H9 (cell line): ENCODE data around the gene CFL1. TPM values are rescaled to one million over a fixed set of nuclear protein-coding genes. Genes with fewer than 3 reads are reported as not detected.

Experiments
- DNase-seq: peaks from one replicate; pipeline ENCODE4 v3.0.0-alpha.2; 2017
- H2AFZ ChIP-seq: one replicate; pipeline ENCODE4 v1.6.1; 2013; ENCODE audit warnings: mild to moderate bottlenecking, low read length, control low read depth, moderate library complexity
- H2AK5ac ChIP-seq: 2 replicates; pipeline ENCODE4 v1.6.1; 2013; ENCODE audit warnings: low read length, control low read depth, mixed read lengths; ENCODE audit not compliant: insufficient read length
- H2BK120ac ChIP-seq: one replicate; pipeline ENCODE4 v1.6.1; 2013; ENCODE audit warnings: low read depth, mild to moderate bottlenecking, low read length, control low read depth, inconsistent platforms; ENCODE audit not compliant: poor library complexity, severe bottlenecking
- H2BK12ac ChIP-seq: 2 replicates; pipeline ENCODE4 v1.6.1; 2013; ENCODE audit warnings: low read length, control low read depth, mixed read lengths, low read depth; ENCODE audit not compliant: insufficient read length
- H2BK15ac ChIP-seq: 2 replicates; pipeline ENCODE4 v1.6.1; 2013; ENCODE audit warnings: low read depth, low read length, control low read depth
- H2BK20ac ChIP-seq: one replicate; pipeline ENCODE4 v1.6.1; 2013; ENCODE audit warnings: low read depth, mild to moderate bottlenecking, low read length, control low read depth, inconsistent platforms; ENCODE audit not compliant: poor library complexity, severe bottlenecking
- H2BK5ac ChIP-seq: 2 replicates; pipeline ENCODE4 v1.6.1; 2013; ENCODE audit warnings: low read length, control low read depth, mixed read lengths; ENCODE audit not compliant: insufficient read length
- H3K14ac ChIP-seq: 2 replicates; pipeline ENCODE4 v1.6.1; 2013; ENCODE audit warnings: low read length, control low read depth; ENCODE audit not compliant: insufficient read depth
- H3K18ac ChIP-seq: 2 replicates; pipeline ENCODE4 v1.6.1; 2013; ENCODE audit warnings: low read depth, mild to moderate bottlenecking, mixed read lengths, low read length, control low read depth; ENCODE audit not compliant: insufficient read length
- H3K23ac ChIP-seq: 2 replicates; pipeline ENCODE4 v1.6.1; 2013; ENCODE audit warnings: low read length, control low read depth, mixed read lengths, low read depth; ENCODE audit not compliant: insufficient read length
- H3K23me2 ChIP-seq: 2 replicates; pipeline ENCODE4 v1.6.1; 2013; ENCODE audit warnings: low read depth, mild to moderate bottlenecking, mixed read lengths, low read length, control low read depth; ENCODE audit not compliant: insufficient read length, poor library complexity, severe bottlenecking
- H3K27ac ChIP-seq: 2 replicates; pipeline ENCODE4 v1.5.1; 2013; ENCODE audit warnings: low read length, control low read depth, mixed read lengths, low read depth; ENCODE audit not compliant: insufficient read length
- H3K27me3 ChIP-seq: 2 replicates; pipeline ENCODE4 v1.6.1; 2013; ENCODE audit warnings: low read length, control low read depth, inconsistent platforms; ENCODE audit not compliant: insufficient read depth
- H3K4ac ChIP-seq: 2 replicates; pipeline ENCODE4 v1.6.1; 2013; ENCODE audit warnings: low read depth, mild to moderate bottlenecking, control low read depth, inconsistent platforms, low read length, moderate library complexity
- H3K4me1 ChIP-seq: 2 replicates; pipeline ENCODE4 v1.6.1; 2013; ENCODE audit warnings: low read length, control low read depth, inconsistent platforms; ENCODE audit not compliant: insufficient read depth
- H3K4me2 ChIP-seq: 2 replicates; pipeline ENCODE4 v1.6.1; 2013; ENCODE audit warnings: low read length, control low read depth, mixed read lengths; ENCODE audit not compliant: insufficient read length, insufficient read depth
- H3K56ac ChIP-seq: 2 replicates; pipeline ENCODE4 v1.6.1; 2013; ENCODE audit warnings: low read depth, mild to moderate bottlenecking, mixed read lengths, low read length, control low read depth; ENCODE audit not compliant: insufficient read length
- H3K79me1 ChIP-seq: 2 replicates; pipeline ENCODE4 v1.6.1; 2013; ENCODE audit warnings: low read depth, mild to moderate bottlenecking, moderate library complexity, low read length, control low read depth, inconsistent platforms; ENCODE audit not compliant: insufficient read depth, poor library complexity, severe bottlenecking
- H3K79me2 ChIP-seq: 2 replicates; pipeline ENCODE4 v1.6.1; 2013; ENCODE audit warnings: low read length, control low read depth, inconsistent platforms; ENCODE audit not compliant: insufficient read depth
- H3K9ac ChIP-seq: 2 replicates; pipeline ENCODE4 v1.6.1; 2013; ENCODE audit warnings: low read length, control low read depth, mixed read lengths; ENCODE audit not compliant: insufficient read length; ENCODE audit errors: extremely low read depth
- H3K9me3 ChIP-seq: one replicate; pipeline ENCODE4 v1.6.1; 2013; ENCODE audit warnings: low read depth, low read length, inconsistent platforms; ENCODE audit not compliant: control insufficient read depth
- H3T11ph ChIP-seq: one replicate; pipeline ENCODE4 v1.6.1; 2013; ENCODE audit warnings: mild to moderate bottlenecking, low read length, control low read depth, inconsistent platforms
- H4K20me1 ChIP-seq: one replicate; pipeline ENCODE4 v1.6.1; 2013; ENCODE audit not compliant: control insufficient read depth, insufficient read length, insufficient read depth
- H4K5ac ChIP-seq: 2 replicates; pipeline ENCODE4 v1.6.1; 2013; ENCODE audit warnings: low read depth, mild to moderate bottlenecking, mixed read lengths, low read length, control low read depth; ENCODE audit not compliant: insufficient read length
- H4K8ac ChIP-seq: replicated peaks from 2 replicates; pipeline ENCODE4 v1.6.1; 2013; ENCODE audit warnings: low read length, control low read depth, mixed read lengths, low read depth; ENCODE audit not compliant: insufficient read length
- H4K91ac ChIP-seq: 2 replicates; pipeline ENCODE4 v1.6.1; 2013; ENCODE audit warnings: low read depth, mild to moderate bottlenecking, moderate library complexity, mixed read lengths, low read length, control low read depth; ENCODE audit not compliant: insufficient read length
- H3K27ac Mint-ChIP-seq, 3 experiments: 2 replicates in 2 of 3; 3 replicates in 1 of 3; pipeline ENCODE4 v1.8.0; 2020 to 2021; ENCODE audit warnings: mixed read lengths in 3 of 3, mild to moderate bottlenecking in 1 of 3, moderate library complexity in 1 of 3
- H3K27me3 Mint-ChIP-seq: 2 replicates; pipeline ENCODE4 v1.8.0; 2021; ENCODE audit warnings: low read depth, mild to moderate bottlenecking, moderate library complexity, mixed read lengths
- H3K36me3 Mint-ChIP-seq, 3 experiments: 2 replicates in 2 of 3; 3 replicates in 1 of 3; pipeline ENCODE4 v1.8.0; 2020 to 2021; ENCODE audit warnings: low read depth in 3 of 3, mixed read lengths in 3 of 3; ENCODE audit not compliant: insufficient read depth in 1 of 3
- H3K4me1 Mint-ChIP-seq, 2 experiments: 2 replicates each; pipeline ENCODE4 v1.8.0; 2020; ENCODE audit warnings: mixed read lengths in 2 of 2
- H3K4me3 Mint-ChIP-seq, 2 experiments: 2 replicates in 1 of 2; 3 replicates in 1 of 2; pipeline ENCODE4 v1.8.0; 2020 to 2021; ENCODE audit warnings: mild to moderate bottlenecking in 2 of 2, mixed read lengths in 2 of 2, moderate library complexity in 1 of 2
- H3K9me3 Mint-ChIP-seq, 2 experiments: 2 replicates in 1 of 2; 3 replicates in 1 of 2; pipeline ENCODE4 v1.8.0; 2020; ENCODE audit warnings: mild to moderate bottlenecking in 2 of 2, mixed read lengths in 2 of 2, moderate library complexity in 1 of 2
- WGBS: extraction: QIAGEN DNeasy Blood & Tissue Kit; methylation state at CpG from one replicate; pipeline ENCODE4 v1.1.7; 2013; ENCODE audit warnings: missing lambda C conversion rate, low lambda C conversion rate, mixed read lengths; ENCODE audit not compliant: insufficient read length; ENCODE audit errors: extremely low coverage; 5-methylcytosine and 5-hydroxymethylcytosine counted together
- total RNA-seq: library from RNA; stranded (reverse); gene quantifications from 2 replicates; pipeline ENCODE4 v1.2.1, GENCODE V29; 2021
- TF ChIP-seq, protein P1 (sequence below): fragments of 200-600 bp; sonication (generic); conservative IDR thresholded peaks from 3 replicates; pipeline ENCODE4 v1.8.0; 2021; ENCODE audit warnings: antibody characterized with exemption, mild to moderate bottlenecking

The CFL1 gene
- total RNA-seq, 1 experiment from 2014 or later, result 1,107 TPM

DNA sequence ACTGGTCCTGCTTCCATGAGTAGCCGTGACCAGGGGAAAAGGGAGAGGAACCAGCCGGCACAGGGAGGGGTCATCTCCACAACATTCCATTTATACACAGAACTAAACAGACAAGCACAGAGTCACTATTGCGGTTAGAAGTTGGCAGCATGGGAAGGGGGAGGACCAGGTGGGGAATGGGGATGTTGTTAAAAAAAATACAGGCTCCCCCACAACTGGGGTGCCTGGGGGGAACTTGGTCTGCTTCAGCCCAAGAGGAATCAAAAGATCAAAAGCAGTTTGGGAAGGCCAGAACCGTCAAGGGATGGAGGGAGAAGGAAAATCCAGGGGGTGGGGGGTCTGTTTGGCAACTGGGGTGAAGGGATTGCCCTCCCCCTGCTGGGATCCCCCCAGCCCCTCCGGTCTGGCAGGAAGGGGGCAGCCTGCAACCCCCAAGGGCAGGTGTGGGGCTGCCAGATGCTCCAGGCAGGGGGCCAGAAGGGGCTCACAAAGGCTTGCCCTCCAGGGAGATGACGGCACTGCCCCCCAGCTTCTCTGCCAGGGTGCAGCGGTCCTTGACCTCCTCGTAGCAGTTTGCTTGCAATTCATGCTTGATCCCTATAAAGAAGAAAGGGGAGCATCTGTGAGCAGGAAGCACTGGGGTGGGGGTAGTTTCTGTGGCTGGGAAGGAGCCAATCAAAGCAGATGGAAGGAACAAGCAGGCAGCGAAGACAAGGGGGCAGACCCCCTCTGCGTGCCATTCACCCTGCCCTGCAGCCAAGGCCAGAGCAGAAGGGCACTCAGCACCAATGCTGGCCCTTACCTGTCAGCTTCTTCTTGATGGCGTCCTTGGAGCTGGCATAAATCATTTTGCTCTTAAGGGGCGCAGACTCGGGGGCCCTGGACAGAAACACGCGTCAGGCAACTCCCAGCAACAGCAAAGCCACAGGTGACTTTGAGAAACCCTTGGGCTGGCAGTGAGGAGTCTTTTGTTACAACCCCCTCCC lies 2.8 kb downstream of the CFL1 start:
- Histone ChIP-seq H3K23ac (no peak overlapping the region), H2BK20ac (no peak overlapping the region), H3K9me3 (no peaks in the 10 kb centered on the region), H3K4ac (no peak overlapping the region), H3K56ac (no peak overlapping the region), H3K4me1 (no peaks in the 10 kb centered on the region), H3T11ph (no peak overlapping the region), H3K79me2 (peaks cover 14% of the 10 kb centered on the region; the same call in 1 of the 2 replicates), H2BK15ac (no peak overlapping the region), H2BK5ac (no peak overlapping the region), H3K4me2 (no peak overlapping the region), H2BK12ac (no peak overlapping the region), H3K9ac (no peak overlapping the region), H2AK5ac (no peak overlapping the region), H3K79me1 (peaks cover 3% of the 10 kb centered on the region), H2AFZ (no peak overlapping the region), H4K20me1 (peaks cover 2% of the 10 kb centered on the region), H3K14ac (no peak overlapping the region), H4K5ac (no peak overlapping the region), H3K18ac (no peak overlapping the region), H3K27me3 (no peaks in the 10 kb centered on the region), H4K8ac (no peak overlapping the region), H3K27ac (no peak overlapping the region), H2BK120ac (no peak overlapping the region), H4K91ac (no peak overlapping the region), H3K23me2 (peaks cover 20% of the 10 kb centered on the region)
- Mint-ChIP-seq H3K9me3 (peaks cover 3 to 9% of the 10 kb centered on the region in 2 experiments; a peak in 2 of 5 replicates), H3K4me1 (peaks cover 25% of the 10 kb centered on the region in 2 experiments), H3K27ac (peak overlapping the region in 2 of 3 experiments; percentile 13 to 87; a peak in 3 of 7 replicates), H3K4me3 (peak overlapping the region; percentile 86 to 89), H3K27me3 (peaks cover 3% of the 10 kb centered on the region), H3K36me3 (peaks cover 47 to 58% (median 50%) of the 10 kb centered on the region in 3 experiments)
- peak; percentile 21 for DNase-seq
- TF ChIP-seq, protein P1, sequence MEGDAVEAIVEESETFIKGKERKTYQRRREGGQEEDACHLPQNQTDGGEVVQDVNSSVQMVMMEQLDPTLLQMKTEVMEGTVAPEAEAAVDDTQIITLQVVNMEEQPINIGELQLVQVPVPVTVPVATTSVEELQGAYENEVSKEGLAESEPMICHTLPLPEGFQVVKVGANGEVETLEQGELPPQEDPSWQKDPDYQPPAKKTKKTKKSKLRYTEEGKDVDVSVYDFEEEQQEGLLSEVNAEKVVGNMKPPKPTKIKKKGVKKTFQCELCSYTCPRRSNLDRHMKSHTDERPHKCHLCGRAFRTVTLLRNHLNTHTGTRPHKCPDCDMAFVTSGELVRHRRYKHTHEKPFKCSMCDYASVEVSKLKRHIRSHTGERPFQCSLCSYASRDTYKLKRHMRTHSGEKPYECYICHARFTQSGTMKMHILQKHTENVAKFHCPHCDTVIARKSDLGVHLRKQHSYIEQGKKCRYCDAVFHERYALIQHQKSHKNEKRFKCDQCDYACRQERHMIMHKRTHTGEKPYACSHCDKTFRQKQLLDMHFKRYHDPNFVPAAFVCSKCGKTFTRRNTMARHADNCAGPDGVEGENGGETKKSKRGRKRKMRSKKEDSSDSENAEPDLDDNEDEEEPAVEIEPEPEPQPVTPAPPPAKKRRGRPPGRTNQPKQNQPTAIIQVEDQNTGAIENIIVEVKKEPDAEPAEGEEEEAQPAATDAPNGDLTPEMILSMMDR, result no peak
- WGBS, result no CpG with 5 or more reads among the region's 15 CpGs
